Measurements from ENCODE around the gene PDE3B.

Gene PDE3B

GRCh38 chr11:14907411-14908213 is 264.0 kb downstream of the PDE3B start:
- peak overlapping the region; percentile 51 for H2AFZ ChIP-seq (ENCODE audit: low read depth, low read length)
- no peaks in the 10 kb centered on the region for H3K36me3 ChIP-seq (replicated peaks; ENCODE audit: low read depth, low read length)
- no peak overlapping the region for H3K27ac ChIP-seq (ENCODE audit: low read length)
- peak overlapping the region; percentile 62 for H3K4me3 ChIP-seq (ENCODE audit: low read length)
- H3K4me1 ChIP-seq (ENCODE audit: low read length) = peaks cover 20% of the 10 kb centered on the region
- TF ChIP-seq, protein P1, sequence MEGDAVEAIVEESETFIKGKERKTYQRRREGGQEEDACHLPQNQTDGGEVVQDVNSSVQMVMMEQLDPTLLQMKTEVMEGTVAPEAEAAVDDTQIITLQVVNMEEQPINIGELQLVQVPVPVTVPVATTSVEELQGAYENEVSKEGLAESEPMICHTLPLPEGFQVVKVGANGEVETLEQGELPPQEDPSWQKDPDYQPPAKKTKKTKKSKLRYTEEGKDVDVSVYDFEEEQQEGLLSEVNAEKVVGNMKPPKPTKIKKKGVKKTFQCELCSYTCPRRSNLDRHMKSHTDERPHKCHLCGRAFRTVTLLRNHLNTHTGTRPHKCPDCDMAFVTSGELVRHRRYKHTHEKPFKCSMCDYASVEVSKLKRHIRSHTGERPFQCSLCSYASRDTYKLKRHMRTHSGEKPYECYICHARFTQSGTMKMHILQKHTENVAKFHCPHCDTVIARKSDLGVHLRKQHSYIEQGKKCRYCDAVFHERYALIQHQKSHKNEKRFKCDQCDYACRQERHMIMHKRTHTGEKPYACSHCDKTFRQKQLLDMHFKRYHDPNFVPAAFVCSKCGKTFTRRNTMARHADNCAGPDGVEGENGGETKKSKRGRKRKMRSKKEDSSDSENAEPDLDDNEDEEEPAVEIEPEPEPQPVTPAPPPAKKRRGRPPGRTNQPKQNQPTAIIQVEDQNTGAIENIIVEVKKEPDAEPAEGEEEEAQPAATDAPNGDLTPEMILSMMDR (IDR thresholded peaks at IDR 0.05; ENCODE audit: low read depth, low read length) = peak; percentile 77
- no peak for TF ChIP-seq EZH2phosphoT487 (IDR thresholded peaks at IDR 0.05; ENCODE audit: low read depth)
- H3K9me3 ChIP-seq (ENCODE audit: insufficient read depth, low read length) = no peaks in the 10 kb centered on the region
- H3K79me2 ChIP-seq (ENCODE audit: low read length) = no peaks in the 10 kb centered on the region
- H4K20me1 ChIP-seq (ENCODE audit: insufficient read depth, low read length) = no peaks in the 10 kb centered on the region
- peak overlapping the region; percentile 3; the same call in 1 of the 2 replicates for H3K9ac ChIP-seq (ENCODE audit: low read length)
- no peaks in the 10 kb centered on the region for H3K27me3 ChIP-seq (ENCODE audit: low read depth, low read length)
- H3K4me2 ChIP-seq (ENCODE audit: low read length) = peak overlapping the region; percentile 84

DNA sequence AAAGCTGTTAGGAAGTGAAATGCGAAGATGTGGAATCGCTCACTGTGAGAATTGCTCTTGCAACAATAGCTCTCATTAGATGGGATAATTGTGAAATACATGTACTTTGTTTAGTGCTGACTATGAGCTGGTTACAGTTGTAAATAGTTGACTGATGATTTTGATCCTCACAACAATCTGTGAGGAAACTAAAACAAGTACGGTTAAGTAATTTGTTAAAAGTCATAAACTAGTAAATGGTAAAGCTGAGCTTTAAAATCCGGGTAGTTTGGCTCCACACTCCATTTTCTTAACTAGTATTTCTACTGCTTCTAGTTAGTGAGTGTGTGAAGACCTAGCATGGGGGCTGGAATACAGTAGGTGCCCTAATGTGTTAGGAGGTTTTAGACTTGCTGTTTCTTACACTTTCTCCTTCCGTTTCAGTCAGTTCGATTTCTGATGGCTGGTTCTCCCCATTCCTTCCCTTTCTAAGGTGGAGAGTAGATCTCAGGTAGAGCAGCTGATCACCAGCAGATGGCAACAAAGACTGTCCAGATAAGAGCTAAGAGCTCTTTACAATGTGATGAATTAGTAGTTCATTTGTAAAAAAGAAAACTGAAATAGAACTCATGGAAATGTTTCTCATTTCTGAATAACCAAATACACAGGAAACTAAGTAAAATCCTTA is 264.7 kb downstream of the PDE3B start:
- Histone ChIP-seq H3K9ac (ENCODE audit: low read length) (peak overlapping the region; percentile 3; the same call in 1 of the 2 replicates), H3K27me3 (ENCODE audit: low read depth, low read length) (no peaks in the 10 kb centered on the region), H2AFZ (ENCODE audit: low read depth, low read length) (peak overlapping the region; percentile 22), H3K4me3 (ENCODE audit: low read length) (peak overlapping the region; percentile 62), H3K79me2 (ENCODE audit: low read length) (no peaks in the 10 kb centered on the region), H3K9me3 (ENCODE audit: insufficient read depth, low read length) (no peaks in the 10 kb centered on the region), H3K4me1 (ENCODE audit: low read length) (peaks cover 20% of the 10 kb centered on the region), H3K27ac (ENCODE audit: low read length) (no peak overlapping the region), H4K20me1 (ENCODE audit: insufficient read depth, low read length) (no peaks in the 10 kb centered on the region), H3K4me2 (ENCODE audit: low read length) (peak overlapping the region; percentile 84), H3K36me3 (replicated peaks; ENCODE audit: low read depth, low read length) (no peaks in the 10 kb centered on the region)
- TF ChIP-seq, protein P1 (IDR thresholded peaks at IDR 0.05; ENCODE audit: low read depth, low read length) = peak; percentile 86
- TF ChIP-seq EZH2phosphoT487 (IDR thresholded peaks at IDR 0.05; ENCODE audit: low read depth) = no peak

GRCh38 chr11:14914536-14914935 is 270.9 kb downstream of the PDE3B start:
- Histone ChIP-seq H2AFZ (ENCODE audit: low read depth, low read length) (no peak overlapping the region), H3K79me2 (ENCODE audit: low read length) (no peaks in the 10 kb centered on the region), H4K20me1 (ENCODE audit: insufficient read depth, low read length) (no peaks in the 10 kb centered on the region), H3K36me3 (replicated peaks; ENCODE audit: low read depth, low read length) (no peaks in the 10 kb centered on the region), H3K4me2 (ENCODE audit: low read length) (no peak overlapping the region), H3K4me1 (ENCODE audit: low read length) (no peaks in the 10 kb centered on the region), H3K27me3 (ENCODE audit: low read depth, low read length) (no peaks in the 10 kb centered on the region; the same call in 1 of the 2 replicates), H3K27ac (ENCODE audit: low read length) (no peak overlapping the region), H3K9ac (ENCODE audit: low read length) (no peak overlapping the region), H3K9me3 (ENCODE audit: insufficient read depth, low read length) (no peaks in the 10 kb centered on the region), H3K4me3 (ENCODE audit: low read length) (no peak overlapping the region)
- TF ChIP-seq EZH2phosphoT487 (IDR thresholded peaks at IDR 0.05; ENCODE audit: low read depth) = no peak
- TF ChIP-seq, protein P1 (IDR thresholded peaks at IDR 0.05; ENCODE audit: low read depth, low read length) = no peak

GRCh38 chr11:14916403-14916802 is 272.8 kb downstream of the PDE3B start:
- no peaks in the 10 kb centered on the region for H3K4me1 ChIP-seq (ENCODE audit: low read length)
- TF ChIP-seq, protein P1 (IDR thresholded peaks at IDR 0.05; ENCODE audit: low read depth, low read length) = no peak
- TF ChIP-seq EZH2phosphoT487 (IDR thresholded peaks at IDR 0.05; ENCODE audit: low read depth) = no peak
- no peak overlapping the region for H3K9ac ChIP-seq (ENCODE audit: low read length)
- no peaks in the 10 kb centered on the region for H3K9me3 ChIP-seq (ENCODE audit: insufficient read depth, low read length)
- no peak overlapping the region for H3K4me2 ChIP-seq (ENCODE audit: low read length)
- no peak overlapping the region for H3K27ac ChIP-seq (ENCODE audit: low read length)
- H2AFZ ChIP-seq (ENCODE audit: low read depth, low read length) = no peak overlapping the region
- H3K79me2 ChIP-seq (ENCODE audit: low read length) = no peaks in the 10 kb centered on the region
- H3K27me3 ChIP-seq (ENCODE audit: low read depth, low read length) = peaks cover 3% of the 10 kb centered on the region; the same call in 1 of the 2 replicates
- no peaks in the 10 kb centered on the region for H3K36me3 ChIP-seq (replicated peaks; ENCODE audit: low read depth, low read length)
- no peaks in the 10 kb centered on the region for H4K20me1 ChIP-seq (ENCODE audit: insufficient read depth, low read length)
- no peak overlapping the region for H3K4me3 ChIP-seq (ENCODE audit: low read length)
